HG03558 (cell line): ENCODE results near the gene PDE4D.
"Not testable (repeated sequence)": the region's sequence is repeated elsewhere in the genome, so short reads cannot be mapped to it uniquely, and the experiment has no call there.

Source experiments
- ATAC-seq: cut with Tn5 transposase; IDR thresholded peaks from one replicate; pipeline ENCODE4 v1.9.1; 2021; ENCODE audit warnings: moderate number of reproducible peaks; ENCODE audit not compliant: unreplicated experiment; ENCODE audit errors: extremely low read depth

Gene PDE4D

GRCh38 chr5:59412428-59412827 is 481.1 kb downstream of the PDE4D start:
- ATAC-seq = no peak

- ATAC-seq = not testable (repeated sequence)
Observed at GRCh38 chr5:59408997-59409396, 484.5 kb downstream of the PDE4D start.

GRCh38 chr5:59407967-59408366 is 485.6 kb downstream of the PDE4D start:
- ATAC-seq = no peak

- no peak for ATAC-seq
Observed at GRCh38 chr5:59401637-59402036, 491.9 kb downstream of the PDE4D start.

- not testable (repeated sequence) for ATAC-seq
Observed at GRCh38 chr5:59394956-59395355, 498.6 kb downstream of the PDE4D start.

GRCh38 chr5:59393585-59394420 is 499.7 kb downstream of the PDE4D start:
- ATAC-seq = no peak

GRCh38 chr5:59391576-59391975 is 501.9 kb downstream of the PDE4D start:
- no peak for ATAC-seq

- ATAC-seq = no peak
Observed at GRCh38 chr5:59390989-59391388, 502.5 kb downstream of the PDE4D start.

GRCh38 chr5:59390074-59390659 is 503.4 kb downstream of the PDE4D start:
- ATAC-seq = no peak

- ATAC-seq = no peak
Observed at GRCh38 chr5:59387127-59387526, 506.4 kb downstream of the PDE4D start.

GRCh38 chr5:59385700-59386099 is 507.8 kb downstream of the PDE4D start:
- ATAC-seq = no peak

GRCh38 chr5:59380350-59380951 is 513.1 kb downstream of the PDE4D start:
- ATAC-seq = peak; percentile 83

- ATAC-seq = not testable (repeated sequence)
Observed at GRCh38 chr5:59374036-59374435, 519.5 kb downstream of the PDE4D start.

- no peak for ATAC-seq
Observed at GRCh38 chr5:59371525-59372127, 521.9 kb downstream of the PDE4D start.

GRCh38 chr5:59368951-59369350 is 524.6 kb downstream of the PDE4D start:
- ATAC-seq = no peak

- ATAC-seq = no peak
Observed at GRCh38 chr5:59367791-59368394, 525.6 kb downstream of the PDE4D start.

- ATAC-seq = no peak
Observed at GRCh38 chr5:59366784-59367183, 526.7 kb downstream of the PDE4D start.

GRCh38 chr5:59362438-59362837 is 531.1 kb downstream of the PDE4D start:
- ATAC-seq = no peak

- no peak for ATAC-seq
Observed at GRCh38 chr5:59361454-59361853, 532.1 kb downstream of the PDE4D start.

- no peak for ATAC-seq
Observed at GRCh38 chr5:59360130-59360555, 533.4 kb downstream of the PDE4D start.
